Measurements from ENCODE around the gene LILRB1. TPM values are rescaled to one million over a fixed set of nuclear protein-coding genes. Genes with fewer than 3 reads are reported as not detected.
"Not testable (repeated sequence)": the region's sequence is repeated elsewhere in the genome, so short reads cannot be mapped to it uniquely, and the experiment has no call there.

Gene LILRB1
- total RNA-seq, 1 donor: not detected

GRCh38 chr19:54594737-54595136, 35.5 kb upstream of the LILRB1 start:
- H3K27me3 ChIP-seq (ENCODE audit: insufficient read depth, low read length): no peaks in the 10 kb centered on the region

GRCh38 chr19:54595680-54596436, 34.4 kb upstream of the LILRB1 start:
- H3K36me3 ChIP-seq (ENCODE audit: insufficient read depth, low read length); H3K4me3 ChIP-seq (ENCODE audit: insufficient read depth, low read length); H3K79me2 ChIP-seq (ENCODE audit: insufficient read depth, low read length); H3K9me3 ChIP-seq (ENCODE audit: low read depth, low read length); H3K4me2 ChIP-seq (ENCODE audit: insufficient read depth, low read length); H3K27me3 ChIP-seq (ENCODE audit: insufficient read depth, low read length); H3K27ac ChIP-seq (ENCODE audit: low read depth, low read length); H4K20me1 ChIP-seq (ENCODE audit: insufficient read depth, low read length); H2AFZ ChIP-seq (ENCODE audit: low read length); DNase-seq (ENCODE audit: insufficient read length, low spot score, missing footprints); H3K4me1 ChIP-seq (ENCODE audit: insufficient read depth, low read length): not testable (repeated sequence)

More at GRCh38 chr19:54594737-54595136, 35.5 kb upstream of the LILRB1 start:
- Histone ChIP-seq H3K4me3 (ENCODE audit: insufficient read depth, low read length) (no peak overlapping the region), H3K4me1 (ENCODE audit: insufficient read depth, low read length) (no peaks in the 10 kb centered on the region), H4K20me1 (ENCODE audit: insufficient read depth, low read length) (no peaks in the 10 kb centered on the region), H3K79me2 (ENCODE audit: insufficient read depth, low read length) (no peaks in the 10 kb centered on the region), H3K36me3 (ENCODE audit: insufficient read depth, low read length) (no peaks in the 10 kb centered on the region), H2AFZ (ENCODE audit: low read length) (no peak overlapping the region), H3K9me3 (ENCODE audit: low read depth, low read length) (no peaks in the 10 kb centered on the region), H3K27ac (ENCODE audit: low read depth, low read length) (no peak overlapping the region), H3K4me2 (ENCODE audit: insufficient read depth, low read length) (no peak overlapping the region)
- no peak for DNase-seq (ENCODE audit: insufficient read length, low spot score, missing footprints)
- TF ChIP-seq CTCF (IDR thresholded peaks at IDR 0.05; ENCODE audit: extremely low read depth, low read depth, low read length): no peak

- peaks cover 2% of the 10 kb centered on the region for H3K9me3 ChIP-seq (ENCODE audit: low read depth, low read length)
- no peaks in the 10 kb centered on the region for H4K20me1 ChIP-seq (ENCODE audit: insufficient read depth, low read length)
- H3K27me3 ChIP-seq (ENCODE audit: insufficient read depth, low read length): no peaks in the 10 kb centered on the region
- DNase-seq (ENCODE audit: insufficient read length, low spot score, missing footprints): no peak
- H2AFZ ChIP-seq (ENCODE audit: low read length): no peak overlapping the region
- H3K79me2 ChIP-seq (ENCODE audit: insufficient read depth, low read length): no peaks in the 10 kb centered on the region
- no peaks in the 10 kb centered on the region for H3K4me1 ChIP-seq (ENCODE audit: insufficient read depth, low read length)
- no peak overlapping the region for H3K4me2 ChIP-seq (ENCODE audit: insufficient read depth, low read length)
- TF ChIP-seq CTCF (IDR thresholded peaks at IDR 0.05; ENCODE audit: extremely low read depth, low read depth, low read length): no peak
- no peak overlapping the region for H3K27ac ChIP-seq (ENCODE audit: low read depth, low read length)
- H3K4me3 ChIP-seq (ENCODE audit: insufficient read depth, low read length): no peak overlapping the region
- no peaks in the 10 kb centered on the region for H3K36me3 ChIP-seq (ENCODE audit: insufficient read depth, low read length)
Measured at GRCh38 chr19:54600212-54600611, 30.1 kb upstream of the LILRB1 start.

- Histone ChIP-seq H3K79me2 (ENCODE audit: insufficient read depth, low read length) (no peaks in the 10 kb centered on the region), H3K27me3 (ENCODE audit: insufficient read depth, low read length) (no peaks in the 10 kb centered on the region), H2AFZ (ENCODE audit: low read length) (no peak overlapping the region), H3K4me2 (ENCODE audit: insufficient read depth, low read length) (no peak overlapping the region), H3K4me3 (ENCODE audit: insufficient read depth, low read length) (no peak overlapping the region), H3K36me3 (ENCODE audit: insufficient read depth, low read length) (no peaks in the 10 kb centered on the region), H3K4me1 (ENCODE audit: insufficient read depth, low read length) (no peaks in the 10 kb centered on the region), H3K27ac (ENCODE audit: low read depth, low read length) (no peak overlapping the region), H3K9me3 (ENCODE audit: low read depth, low read length) (peaks cover 2% of the 10 kb centered on the region), H4K20me1 (ENCODE audit: insufficient read depth, low read length) (no peaks in the 10 kb centered on the region)
- no peak for DNase-seq (ENCODE audit: insufficient read length, low spot score, missing footprints)
- no peak for TF ChIP-seq CTCF (IDR thresholded peaks at IDR 0.05; ENCODE audit: extremely low read depth, low read depth, low read length)
Measured at GRCh38 chr19:54606230-54606629, 24.1 kb upstream of the LILRB1 start.
